HG03139 (cell line): ENCODE results near the gene EPHA5.

Experiments used
- ATAC-seq: cut with Tn5 transposase; IDR thresholded peaks from one replicate; pipeline ENCODE4 v1.9.1; 2021; ENCODE audit not compliant: unreplicated experiment

Gene EPHA5

GRCh38 chr4:65508168-65508567 is 162.1 kb downstream of the EPHA5 start:
- ATAC-seq = no peak

DNA sequence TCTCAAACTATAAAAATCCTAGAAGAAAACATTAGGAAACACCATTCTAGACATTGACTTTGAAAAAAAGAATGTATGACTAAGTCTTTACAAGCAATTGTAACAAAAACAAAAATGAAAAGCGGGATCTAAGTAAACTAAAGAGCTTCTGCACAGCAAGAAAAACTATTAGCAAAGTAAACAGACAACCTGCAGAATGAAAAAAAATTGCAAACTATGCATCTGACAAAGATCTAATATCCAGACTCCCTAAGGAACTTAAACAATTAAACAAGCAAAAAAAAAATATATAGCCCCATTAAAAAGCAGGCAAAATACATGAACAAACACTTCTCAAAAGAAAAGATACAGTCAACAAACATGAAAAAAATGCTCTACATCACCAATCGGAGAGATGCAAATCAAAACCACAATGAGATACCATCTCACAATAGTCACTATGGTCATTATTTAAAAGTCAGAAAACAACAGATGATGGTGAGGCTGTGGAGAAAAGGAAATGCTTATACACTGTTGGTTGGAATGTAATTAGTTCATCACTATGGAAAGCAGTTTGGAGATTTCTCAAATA is 168.1 kb downstream of the EPHA5 start:
- no peak for ATAC-seq

DNA sequence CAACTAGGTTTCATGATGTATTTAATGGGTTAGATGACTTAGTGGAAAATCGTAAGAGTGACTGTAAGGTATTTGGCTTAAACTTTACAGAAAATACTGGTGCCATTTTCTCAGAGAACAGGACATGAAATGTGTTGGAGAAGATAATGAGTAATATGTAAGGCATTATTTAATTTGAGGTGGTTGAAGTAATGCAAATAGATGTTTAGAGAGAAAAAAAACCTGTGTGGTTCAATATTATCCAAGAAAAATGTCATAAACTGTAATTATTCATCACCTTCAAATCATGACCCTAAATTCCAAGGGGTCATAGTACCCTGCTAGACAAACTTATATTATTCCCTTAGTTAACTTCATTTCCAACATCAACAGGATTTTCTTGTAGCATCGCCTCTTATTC is 171.7 kb downstream of the EPHA5 start:
- ATAC-seq = no peak

DNA sequence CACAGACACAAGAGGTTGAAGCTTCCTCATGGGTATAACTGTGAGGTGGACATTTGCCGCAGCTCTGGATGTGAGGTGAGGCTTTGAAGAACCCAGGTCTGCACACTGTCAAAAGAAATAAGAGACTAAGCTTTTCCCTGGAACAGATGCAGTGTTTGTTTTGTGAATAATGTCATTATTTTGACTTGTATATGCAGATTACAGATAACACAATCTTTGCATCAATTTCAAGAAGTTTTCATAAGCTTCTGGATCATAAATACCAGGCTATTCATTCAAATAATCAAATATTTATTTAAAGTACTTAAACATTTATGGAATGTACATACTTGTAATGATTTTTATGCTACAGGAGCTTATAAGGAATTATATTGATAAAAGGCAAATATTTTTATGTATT is 174.8 kb downstream of the EPHA5 start:
- no peak for ATAC-seq

DNA sequence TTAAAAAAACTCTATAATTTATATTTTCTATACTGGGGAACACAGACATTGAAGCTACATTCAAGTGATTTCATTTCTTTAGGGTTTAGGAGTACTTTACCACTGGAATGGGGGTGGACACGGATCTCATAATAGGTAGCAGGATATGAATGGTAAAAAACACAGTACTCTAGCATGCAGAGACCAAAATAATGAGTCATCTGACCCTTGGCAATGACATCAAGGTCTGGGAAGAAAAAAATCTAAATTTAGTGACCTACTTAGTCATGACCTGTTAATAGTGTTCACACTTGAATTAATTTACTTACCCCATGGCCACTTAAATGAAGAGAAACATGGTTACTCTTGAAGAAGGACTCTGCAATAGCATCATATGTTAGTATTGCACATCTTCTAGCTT is 187.9 kb downstream of the EPHA5 start:
- no peak for ATAC-seq

DNA sequence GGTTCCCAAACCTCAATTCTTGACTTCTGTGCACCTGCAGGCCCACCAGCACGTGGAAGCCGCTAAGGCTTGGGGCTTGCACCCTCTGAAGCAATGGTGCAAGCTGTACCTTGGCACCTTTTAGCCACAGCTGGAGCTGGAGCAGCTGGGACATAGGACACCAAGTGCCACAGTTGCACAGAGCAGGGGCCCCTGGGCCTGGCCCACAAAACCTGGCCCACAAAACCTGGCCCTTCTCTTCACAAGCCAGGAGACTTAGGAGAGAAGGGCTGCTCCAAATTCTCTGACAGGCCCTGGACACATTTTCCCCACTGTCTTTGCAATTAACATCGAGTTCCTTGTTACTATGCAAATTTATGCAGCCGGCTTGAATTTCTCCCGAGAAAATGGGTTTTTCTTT is 197.8 kb downstream of the EPHA5 start:
- ATAC-seq = no peak

- no peak for ATAC-seq
Measured at GRCh38 chr4:65467068-65467680, 203.1 kb downstream of the EPHA5 start.

GRCh38 chr4:65461781-65462180 is 208.5 kb downstream of the EPHA5 start:
- ATAC-seq = no peak

GRCh38 chr4:65457011-65457410 is 213.3 kb downstream of the EPHA5 start:
- no peak for ATAC-seq

DNA sequence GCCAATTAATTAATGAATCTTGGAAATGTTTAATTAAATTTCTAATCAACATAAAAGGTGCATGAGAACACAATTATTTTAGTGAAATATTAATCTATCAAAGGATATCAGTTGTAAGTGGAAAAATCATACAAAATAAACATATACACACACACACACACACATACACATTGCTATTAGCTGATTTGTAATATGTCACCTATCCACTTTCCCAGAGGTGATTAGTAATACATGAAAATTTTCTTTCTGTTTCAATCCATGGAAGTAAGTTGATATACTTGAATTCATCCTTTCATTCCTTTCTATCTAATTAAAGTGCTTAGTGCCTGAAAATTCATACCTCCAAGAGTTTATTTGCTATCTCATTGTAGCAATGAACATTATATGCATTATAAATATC is 213.7 kb downstream of the EPHA5 start:
- no peak for ATAC-seq

- ATAC-seq = no peak
Measured at GRCh38 chr4:65453398-65453797, 216.9 kb downstream of the EPHA5 start.

DNA sequence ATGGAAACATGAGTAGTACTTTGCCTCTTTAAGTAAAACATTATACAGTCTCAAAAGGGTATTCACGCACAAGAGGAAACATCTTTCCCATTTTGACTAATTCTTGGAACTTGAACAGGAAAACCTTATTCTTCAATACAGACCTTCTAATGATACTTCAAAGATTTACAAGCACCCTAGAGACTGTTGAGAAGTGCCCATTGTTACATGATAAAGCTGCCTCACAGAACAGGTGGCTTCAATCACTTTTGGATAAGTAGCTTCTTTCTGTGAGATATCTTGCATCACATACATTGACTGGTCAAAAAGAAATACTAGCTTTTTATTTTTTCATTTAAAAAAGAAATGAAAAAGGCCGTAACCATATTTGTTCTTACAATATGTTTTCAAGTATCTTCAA is 219.4 kb downstream of the EPHA5 start:
- ATAC-seq = no peak

DNA sequence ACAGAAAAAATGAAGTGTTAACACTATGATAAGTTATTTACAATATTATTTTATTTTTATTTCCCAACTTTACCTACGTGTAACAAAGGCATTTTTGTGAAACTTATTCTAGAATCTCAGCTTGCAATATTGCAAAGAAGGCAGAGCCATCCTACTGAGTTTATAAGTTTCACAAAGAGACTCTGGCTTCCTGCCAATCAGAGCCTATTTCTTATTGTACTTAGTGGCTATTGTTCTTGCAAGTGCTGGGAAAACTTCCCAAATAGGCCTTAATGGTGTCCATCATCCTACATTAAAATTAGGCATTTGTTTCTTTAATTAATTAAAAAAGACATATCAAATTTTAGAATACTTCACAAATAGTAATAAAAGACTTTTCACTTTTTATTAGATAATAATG is 233.2 kb downstream of the EPHA5 start:
- no peak for ATAC-seq

DNA sequence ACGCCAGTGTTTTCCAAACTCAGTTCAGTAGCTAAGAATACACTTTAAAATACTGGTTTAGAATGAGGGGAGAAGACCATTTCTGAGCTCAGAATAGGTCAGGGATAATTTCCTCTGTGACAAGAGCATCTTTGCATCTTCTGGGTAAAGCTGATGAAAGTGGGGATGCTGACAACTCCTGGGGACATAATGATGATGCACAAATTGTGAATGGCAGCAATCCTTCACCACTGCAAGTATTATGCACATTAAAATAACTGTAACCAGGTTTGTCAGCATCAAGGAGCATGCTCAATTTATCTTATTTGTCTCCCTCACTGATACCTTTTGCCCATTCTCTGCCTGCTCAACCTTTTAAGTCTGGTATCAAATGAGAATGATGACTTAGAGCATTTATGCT is 248.2 kb downstream of the EPHA5 start:
- ATAC-seq = no peak

GRCh38 chr4:65420036-65420435 is 250.3 kb downstream of the EPHA5 start:
- no peak for ATAC-seq

- no peak for ATAC-seq
Measured at GRCh38 chr4:65416891-65417290, 253.4 kb downstream of the EPHA5 start.

DNA sequence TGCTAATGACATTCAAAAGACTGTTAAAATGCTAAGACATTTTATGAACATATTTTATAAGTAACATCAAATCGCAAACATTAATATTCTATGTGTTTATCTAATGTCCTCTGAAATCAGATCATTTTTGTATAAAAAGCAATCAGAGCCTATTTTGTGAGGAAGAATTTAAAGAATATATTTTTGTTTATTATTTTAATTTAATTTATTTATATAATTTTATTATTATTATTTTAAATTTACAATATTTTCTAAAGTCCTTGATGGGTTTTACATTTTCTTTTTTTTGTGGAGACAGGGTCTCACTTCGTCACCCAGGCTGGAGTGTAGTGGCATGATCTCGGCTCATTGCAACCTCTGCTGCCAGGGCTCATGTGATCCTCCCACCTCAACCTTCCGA is 262.8 kb downstream of the EPHA5 start:
- ATAC-seq = no peak

GRCh38 chr4:65401083-65401482 is 269.2 kb downstream of the EPHA5 start:
- ATAC-seq = no peak

DNA sequence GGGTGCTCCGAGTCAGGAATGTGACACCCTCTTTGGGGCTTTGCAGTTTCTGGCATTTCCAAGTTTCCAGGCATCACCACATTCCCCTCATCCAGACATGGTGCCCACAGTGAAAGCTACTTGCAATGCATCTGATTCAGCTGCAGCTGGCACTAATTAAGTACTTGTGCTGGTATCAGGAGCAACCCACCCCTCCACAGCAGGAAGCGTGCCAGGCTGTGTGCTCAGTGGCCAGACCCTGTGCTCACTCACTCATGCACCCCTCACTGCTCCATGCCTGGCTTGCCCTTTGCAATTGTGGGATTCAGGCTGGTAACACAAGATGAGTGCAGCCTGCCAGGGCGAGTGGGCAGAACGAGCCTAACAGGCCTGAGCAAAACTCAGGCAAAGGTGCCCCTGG is 271.2 kb downstream of the EPHA5 start:
- no peak for ATAC-seq

DNA sequence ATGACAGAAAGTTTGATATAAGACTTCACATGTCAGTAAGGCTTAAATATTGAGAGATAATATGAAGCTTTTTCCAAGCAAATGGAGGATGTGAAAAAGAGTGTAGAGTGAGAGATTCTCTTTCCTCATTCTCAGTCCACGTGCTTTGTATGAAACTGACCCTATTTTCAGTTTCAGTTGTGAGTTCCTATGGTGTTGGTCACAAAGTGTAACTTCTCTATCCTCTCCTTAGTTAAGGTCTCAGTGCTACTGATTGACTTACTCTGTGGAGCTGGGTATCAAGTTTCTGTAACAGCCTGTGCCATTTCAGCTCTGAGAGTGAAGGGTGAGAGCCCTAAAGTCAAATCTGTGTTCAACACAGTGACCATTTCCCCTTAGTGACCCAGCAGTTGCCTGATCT is 277.2 kb downstream of the EPHA5 start:
- ATAC-seq = no peak

- ATAC-seq = no peak
Measured at GRCh38 chr4:65392488-65392887, 277.8 kb downstream of the EPHA5 start.

GRCh38 chr4:65391814-65392213 is 278.5 kb downstream of the EPHA5 start:
- no peak for ATAC-seq

DNA sequence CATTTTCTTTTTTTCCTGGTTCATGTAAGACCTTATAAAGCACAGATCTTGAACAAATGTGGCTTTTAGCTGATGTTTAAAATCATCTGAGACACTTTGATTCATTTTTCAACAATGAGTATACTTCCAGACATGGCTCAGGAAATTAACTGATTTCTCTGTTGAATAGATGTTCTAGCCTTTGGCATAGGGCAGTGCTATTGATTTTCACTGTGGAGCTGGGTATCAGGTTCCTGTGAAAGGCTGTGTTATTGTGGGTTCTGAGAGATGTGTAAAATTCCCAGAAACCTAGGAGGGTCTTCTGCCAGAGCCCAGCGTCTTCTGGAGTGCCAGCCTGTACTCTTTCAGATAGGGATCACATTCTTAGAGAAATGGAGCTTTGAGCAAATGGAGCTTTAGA is 278.9 kb downstream of the EPHA5 start:
- ATAC-seq = no peak
